Astrocyte of the cerebellum (primary cell): ENCODE results near the gene PPFIA4.

Experiments used
- DNase-seq: peaks from one replicate; pipeline ENCODE4 v3.0.0-alpha.2; 2011; ENCODE audit warnings: low read depth
- H3K4me3 ChIP-seq: 2 replicates; pipeline ENCODE4 v1.5.1; 2011; ENCODE audit warnings: mild to moderate bottlenecking, low read depth, low read length, moderate library complexity
- CTCF ChIP-seq: IDR thresholded peaks from 2 replicates; pipeline ENCODE4 v1.5.1; 2012; ENCODE audit warnings: low read length, low read depth, moderate library complexity, mild to moderate bottlenecking; ENCODE audit errors: missing control alignments
- in situ Hi-C: cut with HindIII; loops from 2 replicates; pipeline ENCODE4 v1.10.0; 2017; ENCODE audit warnings: low sequenced_read_pairs

The PPFIA4 gene

GRCh38 chr1:203091761-203092330 is 65.6 kb downstream of the PPFIA4 start:
- in situ Hi-C loops: no loop called here
- DNase-seq: no peak
- H3K4me3 ChIP-seq: no peak overlapping the region
- no peak for TF ChIP-seq CTCF

GRCh38 chr1:203093754-203094410 is 67.6 kb downstream of the PPFIA4 start:
- no peak for DNase-seq
- in situ Hi-C loops: no loop called here
- TF ChIP-seq CTCF: no peak

GRCh38 chr1:203095061-203095690 is 68.9 kb downstream of the PPFIA4 start:
- H3K4me3 ChIP-seq: no peak overlapping the region
- in situ Hi-C loops: no loop called here
- no peak for DNase-seq
- TF ChIP-seq CTCF: no peak

More at GRCh38 chr1:203093754-203094410, 67.6 kb downstream of the PPFIA4 start:
- H3K4me3 ChIP-seq: no peak overlapping the region

GRCh38 chr1:203096566-203096965 is 70.3 kb downstream of the PPFIA4 start:
- no peak for TF ChIP-seq CTCF

GRCh38 chr1:203097001-203097400 is 70.7 kb downstream of the PPFIA4 start:
- TF ChIP-seq CTCF: no peak
- in situ Hi-C loops: no loop called here
- H3K4me3 ChIP-seq: no peak overlapping the region
- no peak for DNase-seq

More at GRCh38 chr1:203096566-203096965, 70.3 kb downstream of the PPFIA4 start:
- no peak for DNase-seq
- in situ Hi-C loops: no loop called here
- H3K4me3 ChIP-seq: no peak overlapping the region

- TF ChIP-seq CTCF: no peak
- in situ Hi-C loops: no loop called here
- DNase-seq: no peak
- H3K4me3 ChIP-seq: no peak overlapping the region
These were observed 72.2 kb downstream of the PPFIA4 start for GRCh38 chr1:203098445-203098844.
